K562 (cell line): ENCODE measurements around the gene AQP1. TPM values are rescaled to one million over a fixed set of nuclear protein-coding genes. Genes with fewer than 3 reads are reported as not detected.
A peak's percentile ranks its signal among the peaks of the same experiment; 100 is the strongest.

Experiments
- ATAC-seq: fragments of 200-7000 bp; cut with Tn5 transposase; 3 replicates; pipeline ENCODE4 v1.9.1; 2020; ENCODE audit warnings: moderate library complexity
- BruUV-seq: library from RNA; stranded (reverse); fragments of 400-500 nt; replicated peaks from 2 replicates; lab custom pipeline; 2021; lab: Mats Ljungman, UMichigan
- CTCF ChIA-PET: fragments of 300-600 bp; formaldehyde crosslinking; extraction: SDS; loops from one replicate; lab custom pipeline; 2021; ENCODE audit warnings: low intra/inter-chr PET ratio; lab: Yijun Ruan, JAX
- POLR2A ChIA-PET: fragments of 300-600, 350-650 bp; sonication (Branson Sonifier 250); formaldehyde crosslinking; extraction: SDS; loops from one replicate; lab custom pipeline; 2021; ENCODE audit warnings: antibody characterized with exemption, inconsistent platforms; lab: Yijun Ruan, JAX
- DNase-seq, 4 experiments: peaks; one replicate each; pipeline versions ENCODE4 v3.0.0 to v3.0.0-alpha.2; 2011 to 2018; ENCODE audit warnings: low spot score in 3 of 4, mixed read lengths in 3 of 4; ENCODE audit errors: extremely low read depth in 1 of 4
- FAIRE-seq: peaks from 2 replicates; lab custom pipeline; 2011; peaks lifted over from hg19 to GRCh38; lab: Jason Lieb, UNC
- H2AFZ ChIP-seq: 2 replicates; pipeline ENCODE4 v1.6.0; 2011; ENCODE audit warnings: low read depth, low read length, control low read depth, inconsistent platforms
- H3K27ac ChIP-seq: fragments of 200-600 bp; 3 replicates; pipeline ENCODE4 v1.8.0; 2011; ENCODE audit warnings: low read depth, mild to moderate bottlenecking, control low read depth, inconsistent platforms, low read length, moderate library complexity, mixed read lengths; ENCODE audit errors: extremely low read depth
- H3K27me3 ChIP-seq, 2 experiments: fragments of 300-600 bp in 1 of 2; 2 replicates in 1 of 2; 3 replicates in 1 of 2; pipeline versions ENCODE4 v1.6.0 to v1.8.0; 2011; ENCODE audit warnings: inconsistent platforms in 2 of 2, low read length in 2 of 2, mild to moderate bottlenecking in 1 of 2, mixed read lengths in 1 of 2, moderate library complexity in 1 of 2; ENCODE audit not compliant: control insufficient read depth in 2 of 2, insufficient read depth in 2 of 2
- H3K36me3 ChIP-seq: fragments of 300-600 bp; 3 replicates; pipeline ENCODE4 v1.8.0; 2011; ENCODE audit warnings: mild to moderate bottlenecking, low read length, inconsistent platforms; ENCODE audit not compliant: control insufficient read depth, insufficient read depth
- H3K4me1 ChIP-seq, 2 experiments: fragments of 200-600 bp in 1 of 2; replicated peaks in 1 of 2; 2 replicates in 1 of 2; 3 replicates in 1 of 2; pipeline versions ENCODE4 v1.5.1 to v1.8.0; 2011; ENCODE audit warnings: inconsistent platforms in 2 of 2, low read length in 2 of 2, mild to moderate bottlenecking in 1 of 2, mixed read lengths in 1 of 2, moderate library complexity in 1 of 2; ENCODE audit not compliant: control insufficient read depth in 2 of 2, insufficient read depth in 2 of 2
- H3K4me2 ChIP-seq: 2 replicates; pipeline ENCODE4 v1.6.1; 2011; ENCODE audit warnings: low read length, control low read depth, inconsistent platforms, mixed read lengths; ENCODE audit not compliant: insufficient read depth
- H3K4me3 ChIP-seq: fragments of 200-600 bp; sonication (generic), shearing (Covaris generic); 2 replicates; pipeline ENCODE4 v1.5.1; 2016; ENCODE audit warnings: control low read depth, inconsistent platforms
- H3K79me2 ChIP-seq: fragments of 200-600 bp; 3 replicates; pipeline ENCODE4 v1.8.0; 2011; ENCODE audit warnings: low read length, inconsistent platforms; ENCODE audit not compliant: control insufficient read depth, insufficient read depth
- H3K9ac ChIP-seq, 2 experiments: 2 replicates each; pipeline versions ENCODE4 v1.6.0 to v1.6.1; 2011; ENCODE audit warnings: low read depth in 2 of 2, low read length in 2 of 2, control low read depth in 1 of 2, inconsistent platforms in 1 of 2, mild to moderate bottlenecking in 1 of 2, mixed read lengths in 1 of 2; ENCODE audit not compliant: insufficient read depth in 1 of 2
- H3K9me1 ChIP-seq: one replicate; pipeline ENCODE4 v1.6.0; 2011; ENCODE audit warnings: inconsistent platforms, mild to moderate bottlenecking, low read length, moderate library complexity; ENCODE audit not compliant: control insufficient read depth, insufficient read depth
- H3K9me3 ChIP-seq: replicated peaks from 2 replicates; pipeline ENCODE4 v1.5.1; 2011; ENCODE audit warnings: low read depth, low read length, inconsistent platforms; ENCODE audit not compliant: control insufficient read depth, insufficient read depth
- H4K20me1 ChIP-seq: replicated peaks from 2 replicates; pipeline ENCODE4 v1.6.1; 2011; ENCODE audit warnings: low read length, inconsistent platforms, mixed read lengths; ENCODE audit not compliant: control insufficient read depth, insufficient read depth
- ARNT ChIP-seq, 2 experiments: fragments of 450-650 bp; IDR thresholded peaks; 2 replicates each; pipeline ENCODE4 v1.6.1; 2016; ENCODE audit warnings: mild to moderate bottlenecking in 1 of 2
- BCOR ChIP-seq: fragments of 450-650 bp; IDR thresholded peaks from 2 replicates; pipeline ENCODE4 v1.6.1; 2016
- HNRNPLL ChIP-seq: fragments of 200-400 bp; formaldehyde crosslinking; IDR thresholded peaks from 2 replicates; pipeline ENCODE4 v1.6.1; 2017; ENCODE audit warnings: low read length, low read depth, mild to moderate bottlenecking; ENCODE audit not compliant: poor library complexity, severe bottlenecking
- SREBF2 ChIP-seq: sonication (generic); formaldehyde crosslinking; IDR thresholded peaks from 2 replicates; pipeline ENCODE4 v1.4.0; 2020; ENCODE audit warnings: mild to moderate bottlenecking, missing genetic modification reagents
- ZNF561 ChIP-seq: fragments of 450-650 bp; formaldehyde crosslinking; conservative IDR thresholded peaks from 2 replicates; pipeline ENCODE4 v1.4.0; 2020; ENCODE audit warnings: mild to moderate bottlenecking, moderate library complexity
- ZNF57 ChIP-seq: fragments of 450-650 bp; formaldehyde crosslinking; IDR thresholded peaks from 2 replicates; pipeline ENCODE4 v1.4.0; 2020; ENCODE audit warnings: mild to moderate bottlenecking, moderate library complexity
- ZNF79 ChIP-seq: fragments of 250-450 bp; sonication (Bioruptor Pico); IDR thresholded peaks from 2 replicates; pipeline ENCODE4 v1.4.0; 2020; ENCODE audit warnings: low read depth, mild to moderate bottlenecking, moderate library complexity
- whole genome bisulfite sequencing: fragments of 100-300 bp; shearing (Covaris generic); methylation state at CpG from one replicate; pipeline ENCODE4 v1.1.6; 2016; ENCODE audit warnings: low coverage, mixed read lengths; ENCODE audit not compliant: insufficient coverage; ENCODE audit errors: missing lambda C conversion rate; 5-methylcytosine and 5-hydroxymethylcytosine counted together
- in situ Hi-C: fragments of 300-500 bp; cut with MboI; formaldehyde crosslinking; loops from 4 replicates; pipeline ENCODE4 v1.15.0; 2018; ENCODE audit warnings: inconsistent platforms, mixed read lengths
- intact Hi-C: fragments of 100-400 bp; cut with micrococcal nuclease; formaldehyde crosslinking; loops from 2 replicates; pipeline ENCODE4 v1.14.2; 2022
- polyA plus RNA-seq, 8 experiments: library from polyadenylated mRNA; depleted of rRNA in 4 of 8; stranded (reverse) in 5 of 8; unstranded in 3 of 8; fragments of >200 nt; fragmentation: Nextera tagmentation in 2 of 8; fragmentation: Illumina TruSeq in 1 of 8; extraction: Ambion mirVana in 2 of 8; extraction: Trizol in 1 of 8; gene quantifications; 2 replicates each; pipeline versions ENCODE4 v1.2.1 to v1.2.3, GENCODE V29; 2011 to 2014; ENCODE audit warnings: inconsistent platforms in 1 of 8, missing spikeins in 1 of 8
- total RNA-seq, 7 experiments: library from RNA; depleted of rRNA in 6 of 7; stranded (reverse); fragments of >200 nt in 6 of 7; fragmentation: Illumina TruSeq in 2 of 7; extraction: Trizol in 2 of 7; gene quantifications; 2 replicates each; pipeline versions ENCODE4 v1.2.1 to v1.2.3, GENCODE V29; 2011 to 2021; ENCODE audit warnings: low replicate concordance in 1 of 7
- TF ChIP-seq, protein P1 (sequence below): sonication (generic); formaldehyde crosslinking; IDR thresholded peaks from 2 replicates; pipeline ENCODE4 v1.9.0; 2022; ENCODE audit warnings: mild to moderate bottlenecking, missing genetic modification reagents
- TF ChIP-seq, protein P2 (sequence below): IDR thresholded peaks from 2 replicates; pipeline ENCODE4 v1.6.1; 2014; ENCODE audit warnings: antibody characterized with exemption
- TF ChIP-seq, protein P3 (sequence below), 2 experiments: fragments of 450-650 bp in 1 of 2; sonication (generic) in 1 of 2; formaldehyde crosslinking in 1 of 2; IDR thresholded peaks; 2 replicates each; pipeline versions ENCODE4 v1.7.1 to v1.9.0; 2016 to 2022; ENCODE audit warnings: inconsistent platforms in 1 of 2, mild to moderate bottlenecking in 1 of 2, missing genetic modification reagents in 1 of 2

The AQP1 gene
- total and polyA plus RNA-seq, 9 of the 15 experiments (the other 6 are each of a cell fraction or from before 2014, with no cell fraction given), result 0.18 to 12.6 (median 4.1) TPM

DNA sequence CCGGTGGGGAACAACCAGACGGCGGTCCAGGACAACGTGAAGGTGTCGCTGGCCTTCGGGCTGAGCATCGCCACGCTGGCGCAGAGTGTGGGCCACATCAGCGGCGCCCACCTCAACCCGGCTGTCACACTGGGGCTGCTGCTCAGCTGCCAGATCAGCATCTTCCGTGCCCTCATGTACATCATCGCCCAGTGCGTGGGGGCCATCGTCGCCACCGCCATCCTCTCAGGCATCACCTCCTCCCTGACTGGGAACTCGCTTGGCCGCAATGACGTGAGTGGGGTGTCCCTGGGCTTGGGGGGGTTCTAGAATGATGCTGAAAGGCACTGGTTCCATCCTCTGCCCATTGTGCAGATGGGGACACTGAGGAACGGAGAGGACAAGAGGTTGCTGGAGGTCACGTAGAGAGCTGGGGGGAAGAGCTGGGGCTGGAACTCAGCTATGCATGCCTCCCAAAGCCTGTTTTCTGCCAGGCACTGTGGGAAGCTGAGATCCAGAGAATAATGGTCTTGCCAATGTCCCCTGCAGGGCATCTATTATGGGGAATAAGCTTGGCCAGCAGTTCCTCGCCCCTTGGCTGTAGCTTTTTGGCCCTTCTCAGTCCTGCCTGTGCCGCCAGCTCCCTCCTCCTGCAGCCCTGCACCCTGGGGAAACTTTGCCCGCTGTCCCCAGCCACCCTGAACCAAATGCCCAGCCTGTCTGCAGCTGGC, 523 bp downstream of the AQP1 start:
- Histone ChIP-seq H2AFZ (no peak overlapping the region), H3K9ac (peak overlapping the region; percentile 6 to 87; a peak in 3 of 4 replicates), H3K27me3 (no peaks in the 10 kb centered on the region), H3K27ac (no peak overlapping the region), H3K4me1 (peaks cover 56 to 94% of the 10 kb centered on the region in 2 experiments), H3K4me2 (peak overlapping the region; percentile 17; the same call in 1 of the 2 replicates), H3K36me3 (no peaks in the 10 kb centered on the region), H4K20me1 (no peaks in the 10 kb centered on the region), H3K9me1 (no peaks in the 10 kb centered on the region), H3K9me3 (no peaks in the 10 kb centered on the region), H3K4me3 (no peak overlapping the region), H3K79me2 (no peaks in the 10 kb centered on the region; the same call in 2 of the 3 replicates)
- POLR2A ChIA-PET, result interaction anchor here (0.6 to 0.7 kb wide), 2 partner anchors 125 to 128 kb away, joined by 3 read pairs; no protein-coding TSS in a partner anchor
- no TSS peak for BruUV-seq
- FAIRE-seq (no peak), ATAC-seq (no peak), DNase-seq (no peak)
- WGBS, result 89% methylated on average over 26 of the region's 26 CpGs
- in situ Hi-C loops, result no loop called here
- intact Hi-C loops, result no loop called here
- CTCF ChIA-PET, result no interaction called here
- no peak for TF ChIP-seq ZNF57 (CRISPR knock-in tag)
- TF ChIP-seq, protein P1, sequence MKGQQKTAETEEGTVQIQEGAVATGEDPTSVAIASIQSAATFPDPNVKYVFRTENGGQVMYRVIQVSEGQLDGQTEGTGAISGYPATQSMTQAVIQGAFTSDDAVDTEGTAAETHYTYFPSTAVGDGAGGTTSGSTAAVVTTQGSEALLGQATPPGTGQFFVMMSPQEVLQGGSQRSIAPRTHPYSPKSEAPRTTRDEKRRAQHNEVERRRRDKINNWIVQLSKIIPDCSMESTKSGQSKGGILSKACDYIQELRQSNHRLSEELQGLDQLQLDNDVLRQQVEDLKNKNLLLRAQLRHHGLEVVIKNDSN (CRISPR knock-in tag), result 0 out of 2 replicates have a peak, but pooled peaks have one; percentile 6
- TF ChIP-seq, protein P2, sequence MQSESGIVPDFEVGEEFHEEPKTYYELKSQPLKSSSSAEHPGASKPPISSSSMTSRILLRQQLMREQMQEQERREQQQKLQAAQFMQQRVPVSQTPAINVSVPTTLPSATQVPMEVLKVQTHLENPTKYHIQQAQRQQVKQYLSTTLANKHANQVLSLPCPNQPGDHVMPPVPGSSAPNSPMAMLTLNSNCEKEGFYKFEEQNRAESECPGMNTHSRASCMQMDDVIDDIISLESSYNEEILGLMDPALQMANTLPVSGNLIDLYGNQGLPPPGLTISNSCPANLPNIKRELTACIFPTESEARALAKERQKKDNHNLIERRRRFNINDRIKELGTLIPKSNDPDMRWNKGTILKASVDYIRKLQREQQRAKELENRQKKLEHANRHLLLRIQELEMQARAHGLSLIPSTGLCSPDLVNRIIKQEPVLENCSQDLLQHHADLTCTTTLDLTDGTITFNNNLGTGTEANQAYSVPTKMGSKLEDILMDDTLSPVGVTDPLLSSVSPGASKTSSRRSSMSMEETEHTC, result no peak
- no peak for TF ChIP-seq SREBF2
- TF ChIP-seq, protein P3, sequence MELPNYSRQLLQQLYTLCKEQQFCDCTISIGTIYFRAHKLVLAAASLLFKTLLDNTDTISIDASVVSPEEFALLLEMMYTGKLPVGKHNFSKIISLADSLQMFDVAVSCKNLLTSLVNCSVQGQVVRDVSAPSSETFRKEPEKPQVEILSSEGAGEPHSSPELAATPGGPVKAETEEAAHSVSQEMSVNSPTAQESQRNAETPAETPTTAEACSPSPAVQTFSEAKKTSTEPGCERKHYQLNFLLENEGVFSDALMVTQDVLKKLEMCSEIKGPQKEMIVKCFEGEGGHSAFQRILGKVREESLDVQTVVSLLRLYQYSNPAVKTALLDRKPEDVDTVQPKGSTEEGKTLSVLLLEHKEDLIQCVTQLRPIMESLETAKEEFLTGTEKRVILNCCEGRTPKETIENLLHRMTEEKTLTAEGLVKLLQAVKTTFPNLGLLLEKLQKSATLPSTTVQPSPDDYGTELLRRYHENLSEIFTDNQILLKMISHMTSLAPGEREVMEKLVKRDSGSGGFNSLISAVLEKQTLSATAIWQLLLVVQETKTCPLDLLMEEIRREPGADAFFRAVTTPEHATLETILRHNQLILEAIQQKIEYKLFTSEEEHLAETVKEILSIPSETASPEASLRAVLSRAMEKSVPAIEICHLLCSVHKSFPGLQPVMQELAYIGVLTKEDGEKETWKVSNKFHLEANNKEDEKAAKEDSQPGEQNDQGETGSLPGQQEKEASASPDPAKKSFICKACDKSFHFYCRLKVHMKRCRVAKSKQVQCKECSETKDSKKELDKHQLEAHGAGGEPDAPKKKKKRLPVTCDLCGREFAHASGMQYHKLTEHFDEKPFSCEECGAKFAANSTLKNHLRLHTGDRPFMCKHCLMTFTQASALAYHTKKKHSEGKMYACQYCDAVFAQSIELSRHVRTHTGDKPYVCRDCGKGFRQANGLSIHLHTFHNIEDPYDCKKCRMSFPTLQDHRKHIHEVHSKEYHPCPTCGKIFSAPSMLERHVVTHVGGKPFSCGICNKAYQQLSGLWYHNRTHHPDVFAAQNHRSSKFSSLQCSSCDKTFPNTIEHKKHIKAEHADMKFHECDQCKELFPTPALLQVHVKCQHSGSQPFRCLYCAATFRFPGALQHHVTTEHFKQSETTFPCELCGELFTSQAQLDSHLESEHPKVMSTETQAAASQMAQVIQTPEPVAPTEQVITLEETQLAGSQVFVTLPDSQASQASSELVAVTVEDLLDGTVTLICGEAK (IDR thresholded peaks at IDR 0.05), result no peak
- TF ChIP-seq, protein P3 (CRISPR knock-in tag; IDR thresholded peaks at IDR 0.05), result no peak
- TF ChIP-seq ZNF79 (CRISPR knock-in tag), result no peak
- no peak for TF ChIP-seq ZNF561 (CRISPR knock-in tag)
- no peak for TF ChIP-seq ARNT (IDR thresholded peaks at IDR 0.05)
- TF ChIP-seq BCOR, result 0 out of 2 replicates have a peak, but pooled peaks have one; percentile 27
- no peak for TF ChIP-seq HNRNPLL
